AG09319 (cell line): ENCODE data around the gene PPDPF.

ENCODE experiments used
- DNase-seq: peaks from one replicate; pipeline ENCODE4 v3.0.0-alpha.2; 2010; ENCODE audit warnings: low read depth; ENCODE audit errors: extremely low read depth
- CTCF ChIP-seq: IDR thresholded peaks from 2 replicates; pipeline ENCODE4 v1.5.1; 2011; ENCODE audit warnings: low read depth, mild to moderate bottlenecking, inconsistent platforms, low read length, moderate library complexity

Gene PPDPF

GRCh38 chr20:63529180-63529860 lies 8.8 kb downstream of the PPDPF start:
- no peak for DNase-seq

GRCh38 chr20:63529861-63530787 lies 9.6 kb downstream of the PPDPF start:
- TF ChIP-seq CTCF = no peak

More at GRCh38 chr20:63529180-63529860, 8.8 kb downstream of the PPDPF start:
- TF ChIP-seq CTCF = no peak

GRCh38 chr20:63530788-63531160 lies 10.2 kb downstream of the PPDPF start:
- TF ChIP-seq CTCF = no peak
- DNase-seq = no peak

More at GRCh38 chr20:63529861-63530787, 9.6 kb downstream of the PPDPF start:
- no peak for DNase-seq

GRCh38 chr20:63531686-63532448 lies 11.3 kb downstream of the PPDPF start:
- TF ChIP-seq CTCF = no peak
- DNase-seq = no peak

- no peak for DNase-seq
- no peak for TF ChIP-seq CTCF
Measured at GRCh38 chr20:63532449-63532971, 11.9 kb downstream of the PPDPF start.

- TF ChIP-seq CTCF = no peak
- DNase-seq = no peak
Measured at GRCh38 chr20:63533388-63533787, 12.8 kb downstream of the PPDPF start.
